Neuronal stem cell (in vitro differentiated cells): ENCODE results near the gene CFAP206. TPM values are rescaled to one million over a fixed set of nuclear protein-coding genes. Genes with fewer than 3 reads are reported as not detected.

ENCODE experiments used
- DNase-seq: peaks from one replicate; pipeline ENCODE4 v3.0.0-alpha.2; 2013; ENCODE audit warnings: low spot score
- H2AFZ ChIP-seq: one replicate; pipeline ENCODE4 v1.6.1; 2013; ENCODE audit warnings: mild to moderate bottlenecking, low read length, inconsistent platforms
- H2AK5ac ChIP-seq: 2 replicates; pipeline ENCODE4 v1.6.1; 2013; ENCODE audit warnings: low read depth, mild to moderate bottlenecking, inconsistent platforms, low read length, moderate library complexity, mixed read lengths
- H2BK120ac ChIP-seq: 2 replicates; pipeline ENCODE4 v1.6.1; 2013; ENCODE audit warnings: low read depth, mild to moderate bottlenecking, inconsistent platforms, low read length, moderate library complexity, mixed read lengths
- H2BK12ac ChIP-seq: one replicate; pipeline ENCODE4 v1.6.1; 2013; ENCODE audit warnings: low read length, inconsistent platforms
- H2BK15ac ChIP-seq: 2 replicates; pipeline ENCODE4 v1.6.1; 2013; ENCODE audit warnings: mild to moderate bottlenecking, low read length, inconsistent platforms, mixed read lengths
- H2BK5ac ChIP-seq: one replicate; pipeline ENCODE4 v1.6.1; 2013; ENCODE audit warnings: inconsistent platforms, mild to moderate bottlenecking, low read length, moderate library complexity
- H3K14ac ChIP-seq: one replicate; pipeline ENCODE4 v1.6.1; 2013; ENCODE audit warnings: low read length, inconsistent platforms
- H3K18ac ChIP-seq: 2 replicates; pipeline ENCODE4 v1.6.1; 2013; ENCODE audit warnings: low read length, inconsistent platforms
- H3K23ac ChIP-seq: 2 replicates; pipeline ENCODE4 v1.6.1; 2013; ENCODE audit warnings: low read depth, mild to moderate bottlenecking, mixed read lengths, low read length, inconsistent platforms; ENCODE audit not compliant: poor library complexity
- H3K27ac ChIP-seq: replicated peaks from 3 replicates; pipeline ENCODE4 v1.5.1; 2013; ENCODE audit warnings: low read length, inconsistent platforms
- H3K27me3 ChIP-seq, 3 experiments: 2 replicates each; pipeline ENCODE4 v1.6.1; 2013; ENCODE audit warnings: low read length in 3 of 3, mild to moderate bottlenecking in 2 of 3, inconsistent platforms in 1 of 3, low read depth in 1 of 3, mixed read lengths in 1 of 3, moderate library complexity in 1 of 3; ENCODE audit not compliant: control insufficient read depth in 3 of 3, insufficient read depth in 3 of 3
- H3K36me3 ChIP-seq, 2 donors: replicated peaks in 1 of 2; 2 replicates each; pipeline ENCODE4 v1.6.1; 2013; ENCODE audit warnings: low read length in 2 of 2; ENCODE audit not compliant: control insufficient read depth in 2 of 2, insufficient read depth in 2 of 2
- H3K4ac ChIP-seq: 2 replicates; pipeline ENCODE4 v1.6.1; 2013; ENCODE audit warnings: inconsistent platforms, mild to moderate bottlenecking, low read length, moderate library complexity
- H3K4me1 ChIP-seq, 2 donors: 1 replicate in 1 of 2; 2 replicates in 1 of 2; pipeline ENCODE4 v1.6.1; 2013; ENCODE audit warnings: low read length in 2 of 2, low read depth in 1 of 2; ENCODE audit not compliant: control insufficient read depth in 2 of 2, insufficient read depth in 1 of 2
- H3K4me2 ChIP-seq: one replicate; pipeline ENCODE4 v1.6.1; 2013; ENCODE audit warnings: mild to moderate bottlenecking, low read length, inconsistent platforms; ENCODE audit not compliant: insufficient read depth, poor library complexity, severe bottlenecking
- H3K4me3 ChIP-seq, 2 donors: 2 replicates each; pipeline ENCODE4 v1.5.1; 2013; ENCODE audit warnings: low read length in 2 of 2, mild to moderate bottlenecking in 2 of 2, inconsistent platforms in 1 of 2, moderate library complexity in 1 of 2
- H3K79me1 ChIP-seq: one replicate; pipeline ENCODE4 v1.6.1; 2013; ENCODE audit warnings: low read depth, mild to moderate bottlenecking, inconsistent platforms, low read length, moderate library complexity
- H3K9ac ChIP-seq: one replicate; pipeline ENCODE4 v1.6.1; 2013; ENCODE audit warnings: mild to moderate bottlenecking, low read depth, low read length, inconsistent platforms; ENCODE audit not compliant: poor library complexity
- H3K9me3 ChIP-seq, 2 donors: replicated peaks in 1 of 2; 2 replicates each; pipeline versions ENCODE3 to v1.6.1; 2013; ENCODE audit warnings: low read length in 2 of 2, mild to moderate bottlenecking in 2 of 2, inconsistent platforms in 1 of 2, low read depth in 1 of 2, mixed read lengths in 1 of 2, moderate library complexity in 1 of 2; ENCODE audit not compliant: control insufficient read depth in 2 of 2, insufficient read depth in 1 of 2
- H4K8ac ChIP-seq: one replicate; pipeline ENCODE4 v1.6.1; 2013; ENCODE audit warnings: low read depth, mild to moderate bottlenecking, inconsistent platforms, low read length, moderate library complexity
- H4K91ac ChIP-seq: one replicate; pipeline ENCODE4 v1.6.1; 2013; ENCODE audit warnings: low read length, low read depth, mild to moderate bottlenecking, inconsistent platforms; ENCODE audit not compliant: poor library complexity
- WGBS, 2 donors: extraction: QIAGEN DNeasy Blood & Tissue Kit; methylation state at CpG; one replicate each; pipeline ENCODE4 v1.1.7; 2013; ENCODE audit warnings: missing lambda C conversion rate in 2 of 2, mixed read lengths in 1 of 2; ENCODE audit not compliant: insufficient read length in 2 of 2, insufficient replicate concordance in 1 of 2; ENCODE audit errors: extremely low coverage in 2 of 2; 5-methylcytosine and 5-hydroxymethylcytosine counted together
- polyA plus RNA-seq, 2 experiments: library from polyadenylated mRNA; stranded (reverse); fragments of 200-250 nt; gene quantifications; one replicate each; pipeline ENCODE4 v1.2.3, GENCODE V29; 2013

The CFAP206 gene, protein sequence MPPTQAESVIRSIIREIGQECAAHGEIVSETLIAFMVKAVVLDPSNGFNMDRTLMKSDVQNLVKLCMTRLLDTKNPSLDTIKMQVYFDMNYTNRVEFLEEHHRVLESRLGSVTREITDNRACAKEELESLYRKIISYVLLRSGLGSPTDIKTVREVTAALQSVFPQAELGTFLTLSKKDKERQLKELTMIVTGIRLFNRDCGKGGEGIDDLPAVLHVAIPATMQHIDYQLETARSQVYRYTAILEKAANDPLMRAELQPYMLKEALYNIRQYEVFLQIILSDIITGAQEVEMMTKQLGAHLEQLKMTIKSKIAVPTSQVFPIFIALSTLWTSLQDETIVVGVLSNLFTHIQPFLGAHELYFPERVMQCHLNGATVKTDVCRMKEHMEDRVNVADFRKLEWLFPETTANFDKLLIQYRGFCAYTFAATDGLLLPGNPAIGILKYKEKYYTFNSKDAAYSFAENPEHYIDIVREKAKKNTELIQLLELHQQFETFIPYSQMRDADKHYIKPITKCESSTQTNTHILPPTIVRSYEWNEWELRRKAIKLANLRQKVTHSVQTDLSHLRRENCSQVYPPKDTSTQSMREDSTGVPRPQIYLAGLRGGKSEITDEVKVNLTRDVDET
- polyA plus RNA-seq (2013, experiment 1 of 2), result 0.99 TPM
- 1.2 TPM for polyA plus RNA-seq (2013, experiment 2 of 2)

DNA sequence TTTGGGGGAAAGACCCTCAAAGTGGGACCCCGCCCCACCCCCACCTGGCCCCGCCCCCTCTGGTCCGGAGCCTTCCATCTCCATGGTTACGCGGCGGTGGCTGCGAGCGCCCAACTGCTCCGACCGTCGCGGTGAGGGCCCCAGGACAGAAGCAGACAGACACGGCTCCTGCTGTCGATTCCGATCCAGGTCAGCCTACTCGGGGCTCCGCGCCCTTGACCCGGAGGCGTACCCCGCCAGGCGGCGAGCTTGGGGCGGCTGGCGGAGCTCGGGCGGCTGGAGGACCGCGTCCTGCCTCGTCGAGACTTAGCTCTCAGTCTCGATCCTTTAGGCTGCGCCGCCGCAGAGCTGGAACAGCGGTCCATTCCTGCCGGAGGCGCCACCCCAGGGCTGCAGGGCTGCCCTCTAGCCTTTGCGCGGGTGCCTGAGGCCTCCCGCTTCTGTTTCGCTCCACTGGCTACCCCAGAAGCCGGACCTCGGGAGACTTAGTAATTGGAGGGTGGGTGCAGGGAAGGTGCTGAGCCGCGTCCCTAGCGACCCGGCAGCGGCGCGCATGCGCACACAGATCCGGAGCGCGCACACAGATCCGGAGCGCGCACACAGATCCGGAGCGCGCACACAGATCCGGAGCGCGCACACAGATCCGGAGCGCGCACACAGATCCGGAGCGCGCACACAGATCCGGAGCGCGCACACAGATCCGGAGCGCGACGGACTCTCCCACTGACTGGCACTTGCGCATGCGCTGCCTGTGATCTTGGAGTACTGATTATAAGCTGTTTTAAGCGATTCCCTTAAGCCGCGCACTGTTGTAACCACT, at the start of gene CFAP206:
Gene CFAP206 (plus strand): TSS at position 72 of the 820 bp plus-strand sequence. CDS start 1,868 bp downstream, outside the sequence.
- Histone ChIP-seq H3K9ac (peak within 1 kb of the TSS; percentile 96), H3K9me3 (no peaks in the 10 kb centered on the region), H3K4me3 (peak within 1 kb of the TSS; percentile 55 to 100), H2BK120ac (no peak within 1 kb of the TSS), H3K27me3 (no peaks in the 10 kb centered on the region), H3K4me1 (no peaks in the 10 kb centered on the region), H3K4me2 (peak within 1 kb of the TSS; percentile 80), H2AFZ (peak within 1 kb of the TSS; percentile 98), H3K27ac (peak within 1 kb of the TSS; percentile 82), H3K36me3 (no peaks in the 10 kb centered on the region), H2BK15ac (no peak within 1 kb of the TSS), H2AK5ac (no peak within 1 kb of the TSS), H3K79me1 (no peaks in the 10 kb centered on the region), H3K14ac (peak within 1 kb of the TSS; percentile 71), H4K91ac (no peak within 1 kb of the TSS), H4K8ac (no peak within 1 kb of the TSS), H2BK12ac (peak within 1 kb of the TSS; percentile 22), H2BK5ac (peak within 1 kb of the TSS; percentile 87), H3K18ac (peak within 1 kb of the TSS; percentile 91), H3K23ac (peak within 1 kb of the TSS; percentile 91), H3K4ac (no peak within 1 kb of the TSS)
- DNase-seq, result peak; percentile 88
- no CpG with 5 or more reads among the region's 82 CpGs for WGBS, 2 donors

DNA sequence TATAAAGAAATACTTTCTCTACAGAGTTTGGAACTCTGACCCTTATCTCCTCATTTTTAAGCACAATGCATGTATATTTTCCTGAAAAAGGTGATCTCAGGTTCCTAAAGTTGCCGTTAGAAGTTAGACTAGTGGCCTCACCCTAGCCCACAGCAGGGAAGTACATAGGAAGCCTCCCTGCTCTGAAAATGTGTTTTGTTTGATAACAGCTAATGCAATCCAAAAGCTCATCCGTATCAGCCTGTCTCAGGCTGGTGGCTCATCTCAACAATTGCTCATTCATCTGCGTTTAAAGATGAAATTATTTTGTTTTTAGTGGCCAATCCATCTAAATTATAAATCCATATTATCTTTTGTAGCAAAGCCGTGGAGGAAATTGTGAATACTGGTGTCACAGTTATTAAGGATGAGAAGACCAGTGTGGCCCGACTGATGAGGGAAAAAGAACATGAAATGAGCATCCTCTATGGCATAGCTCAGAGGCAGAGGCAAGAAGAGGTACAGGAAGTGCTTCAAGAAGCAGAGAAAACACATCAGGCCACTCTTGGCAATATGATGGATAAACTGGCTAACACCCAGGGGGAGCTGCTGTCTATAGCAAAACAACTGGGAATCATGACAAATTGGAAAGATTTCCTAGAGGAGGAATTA, 43.0 kb upstream of the CFAP206 start:
- no peak overlapping the region for H4K8ac ChIP-seq
- H2BK15ac ChIP-seq, result no peak overlapping the region
- H2BK5ac ChIP-seq, result no peak overlapping the region
- no peak overlapping the region for H3K14ac ChIP-seq
- H3K9ac ChIP-seq, result no peak overlapping the region
- no peaks in the 10 kb centered on the region for H3K79me1 ChIP-seq
- no peak overlapping the region for H3K27ac ChIP-seq
- no peak overlapping the region for H3K4ac ChIP-seq
- H2BK120ac ChIP-seq, result no peak overlapping the region
- peaks cover 0 to 4% of the 10 kb centered on the region in 2 donors for H3K36me3 ChIP-seq
- no peak overlapping the region for H3K4me2 ChIP-seq
- H3K4me3 ChIP-seq, result no peak overlapping the region
- H2AFZ ChIP-seq, result no peak overlapping the region
- H2BK12ac ChIP-seq, result no peak overlapping the region
- no peaks in the 10 kb centered on the region for H3K27me3 ChIP-seq
- H4K91ac ChIP-seq, result no peak overlapping the region
- H3K23ac ChIP-seq, result no peak overlapping the region
- H3K18ac ChIP-seq, result no peak overlapping the region
- peaks cover 6 to 13% of the 10 kb centered on the region in 2 donors for H3K9me3 ChIP-seq
- no peaks in the 10 kb centered on the region for H3K4me1 ChIP-seq
- H2AK5ac ChIP-seq, result no peak overlapping the region
- no peak for DNase-seq
- WGBS, 2 donors, result no CpG with 5 or more reads among the region's 5 CpGs

DNA sequence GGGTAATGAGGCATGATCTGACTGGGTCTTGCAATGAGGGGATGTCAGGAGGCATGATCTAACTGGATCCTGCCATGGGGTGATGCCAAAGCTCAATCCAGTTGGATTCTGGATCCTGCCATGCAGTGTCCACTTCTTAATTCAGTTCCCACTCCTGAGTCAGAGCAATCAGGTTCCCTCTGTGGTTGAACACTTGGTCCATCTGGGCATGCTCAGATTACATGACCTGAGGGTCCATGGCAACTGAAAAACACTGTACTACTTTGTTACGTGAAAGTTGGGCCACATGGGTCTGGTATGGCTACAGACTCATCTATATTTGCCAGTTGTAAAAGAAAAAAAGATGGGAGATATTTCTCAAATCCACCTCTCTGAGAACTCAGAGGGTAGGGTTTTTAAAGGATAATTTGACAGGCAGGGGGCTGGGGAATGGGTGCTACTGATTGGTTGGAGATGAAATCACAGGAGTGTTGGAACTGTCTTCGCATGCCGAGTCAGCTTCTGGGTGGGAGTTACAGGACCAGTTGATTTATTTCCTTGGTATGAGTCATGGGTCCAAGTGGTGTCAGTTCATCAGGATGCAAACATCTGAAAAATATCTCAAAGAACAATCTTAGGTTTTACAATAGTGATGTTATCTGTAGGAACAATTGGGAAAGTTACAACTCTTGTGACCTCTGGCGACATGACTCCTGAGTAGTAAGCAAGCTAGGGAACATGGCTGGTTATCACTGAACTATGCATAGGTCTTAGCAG, 41.5 kb upstream of the CFAP206 start:
- Histone ChIP-seq H3K27ac (no peak overlapping the region), H2BK15ac (no peak overlapping the region), H2BK120ac (no peak overlapping the region), H3K9ac (no peak overlapping the region), H3K27me3 (no peaks in the 10 kb centered on the region), H3K79me1 (no peaks in the 10 kb centered on the region), H3K36me3 (peaks cover 0 to 2% of the 10 kb centered on the region in 2 donors), H3K4me3 (no peak overlapping the region), H2BK12ac (no peak overlapping the region), H2AK5ac (no peak overlapping the region), H2BK5ac (no peak overlapping the region), H4K91ac (no peak overlapping the region), H2AFZ (no peak overlapping the region), H3K4ac (no peak overlapping the region), H3K4me2 (no peak overlapping the region), H3K14ac (no peak overlapping the region), H3K9me3 (peaks cover 4 to 13% of the 10 kb centered on the region in 2 donors), H3K23ac (no peak overlapping the region), H4K8ac (no peak overlapping the region), H3K18ac (no peak overlapping the region), H3K4me1 (no peaks in the 10 kb centered on the region)
- no peak for DNase-seq
- no CpG with 5 or more reads among the region's 4 CpGs for WGBS, 2 donors
